Upper lobe of right lung (tissue), 1 donor: ENCODE data around the gene SCYL2. TPM values are rescaled to one million over a fixed set of nuclear protein-coding genes. Genes with fewer than 3 reads are reported as not detected.
"Not testable (repeated sequence)": the region's sequence is repeated elsewhere in the genome, so short reads cannot be mapped to it uniquely, and the experiment has no call there.

Experiments
- ATAC-seq: fragments of 200-7000 bp; cut with Tn5 transposase; one replicate; pipeline ENCODE4 v1.9.1; 2020; ENCODE audit warnings: mild to moderate bottlenecking, moderate library complexity
- DNase-seq: peaks from one replicate; pipeline ENCODE4 v3.0.0-alpha.2; 2020
- H3K27ac ChIP-seq: fragments of 200-600 bp; one replicate; pipeline ENCODE4 v1.8.0; 2022
- H3K27me3 ChIP-seq: fragments of 200-600 bp; one replicate; pipeline ENCODE4 v1.8.0; 2022; ENCODE audit warnings: mild to moderate bottlenecking
- H3K36me3 ChIP-seq: fragments of 200-600 bp; one replicate; pipeline ENCODE4 v1.8.0; 2022
- H3K4me1 ChIP-seq: fragments of 200-600 bp; one replicate; pipeline ENCODE4 v1.8.0; 2022
- H3K4me3 ChIP-seq: fragments of 200-600 bp; one replicate; pipeline ENCODE4 v1.8.0; 2022; ENCODE audit warnings: mild to moderate bottlenecking
- H3K9me3 ChIP-seq: fragments of 200-600 bp; one replicate; pipeline ENCODE4 v1.8.0; 2022
- intact Hi-C: fragments of 100-400 bp; cut with DNase I; formaldehyde crosslinking; loops from one replicate; pipeline ENCODE4 v1.11.0; 2022
- total RNA-seq: library from RNA; stranded (reverse); fragmentation: NEBNext Ultra II Directional; extraction: Animal tissue kit (Norgen Biotek cat#: 25700); gene quantifications from one replicate; pipeline ENCODE4 v1.2.1, GENCODE V29; 2021
- TF ChIP-seq, protein P1 (sequence below): fragments of 200-600 bp; IDR thresholded peaks from one replicate; pipeline ENCODE4 v1.8.0; 2022; ENCODE audit warnings: antibody characterized with exemption
- donor health status: DM: no; HTN: yes; CAD: no; lungs with severe emphysema.

Gene SCYL2
- total RNA-seq, 1 donor from 2014 or later = 40.8 TPM

DNA sequence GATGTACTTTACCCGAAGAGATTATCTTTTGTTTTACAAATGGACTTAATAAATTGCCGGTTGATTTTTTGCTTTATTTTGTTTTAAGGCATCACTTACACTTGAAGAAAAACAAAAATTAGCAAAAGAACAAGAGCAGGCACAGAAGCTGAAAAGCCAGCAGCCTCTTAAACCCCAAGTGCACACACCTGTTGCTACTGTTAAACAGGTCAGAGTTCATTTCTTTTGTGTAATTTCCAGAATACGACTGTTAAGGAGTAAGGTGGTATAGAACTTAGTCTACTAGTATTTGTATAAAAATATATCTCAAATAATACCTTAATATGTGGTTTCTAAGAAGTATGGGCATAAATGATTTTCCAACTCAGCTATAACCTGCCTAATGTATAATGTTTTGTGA, 70.3 kb downstream of the SCYL2 start:
- DNase-seq (no peak), ATAC-seq (no peak)
- Histone ChIP-seq H3K4me1 (no peaks in the 10 kb centered on the region), H3K4me3 (no peak overlapping the region), H3K27me3 (no peaks in the 10 kb centered on the region), H3K27ac (no peak overlapping the region), H3K36me3 (peaks cover 88% of the 10 kb centered on the region), H3K9me3 (no peaks in the 10 kb centered on the region)
- TF ChIP-seq, protein P1, sequence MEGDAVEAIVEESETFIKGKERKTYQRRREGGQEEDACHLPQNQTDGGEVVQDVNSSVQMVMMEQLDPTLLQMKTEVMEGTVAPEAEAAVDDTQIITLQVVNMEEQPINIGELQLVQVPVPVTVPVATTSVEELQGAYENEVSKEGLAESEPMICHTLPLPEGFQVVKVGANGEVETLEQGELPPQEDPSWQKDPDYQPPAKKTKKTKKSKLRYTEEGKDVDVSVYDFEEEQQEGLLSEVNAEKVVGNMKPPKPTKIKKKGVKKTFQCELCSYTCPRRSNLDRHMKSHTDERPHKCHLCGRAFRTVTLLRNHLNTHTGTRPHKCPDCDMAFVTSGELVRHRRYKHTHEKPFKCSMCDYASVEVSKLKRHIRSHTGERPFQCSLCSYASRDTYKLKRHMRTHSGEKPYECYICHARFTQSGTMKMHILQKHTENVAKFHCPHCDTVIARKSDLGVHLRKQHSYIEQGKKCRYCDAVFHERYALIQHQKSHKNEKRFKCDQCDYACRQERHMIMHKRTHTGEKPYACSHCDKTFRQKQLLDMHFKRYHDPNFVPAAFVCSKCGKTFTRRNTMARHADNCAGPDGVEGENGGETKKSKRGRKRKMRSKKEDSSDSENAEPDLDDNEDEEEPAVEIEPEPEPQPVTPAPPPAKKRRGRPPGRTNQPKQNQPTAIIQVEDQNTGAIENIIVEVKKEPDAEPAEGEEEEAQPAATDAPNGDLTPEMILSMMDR = no peak
- intact Hi-C loops = no loop called here

DNA sequence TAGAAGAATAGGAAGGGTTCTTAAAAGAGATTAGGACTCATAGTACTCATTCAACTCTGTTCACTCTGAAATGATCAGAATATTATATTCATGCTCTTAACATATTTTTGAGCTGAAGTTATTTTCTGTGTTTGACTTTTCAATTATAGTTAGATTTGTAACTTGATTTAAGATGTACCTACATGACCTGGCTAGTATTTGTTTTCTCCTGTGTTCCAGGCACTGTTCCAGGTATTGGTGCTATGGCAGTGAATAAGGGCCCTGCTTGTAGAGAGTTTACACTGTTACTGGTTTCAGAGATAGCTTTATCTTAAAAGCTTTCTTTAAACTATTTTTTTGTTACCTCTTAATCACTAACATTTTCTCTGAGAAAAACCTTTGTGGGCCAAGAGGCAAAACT, 70.8 kb downstream of the SCYL2 start:
- peak; percentile 81 for ATAC-seq

DNA sequence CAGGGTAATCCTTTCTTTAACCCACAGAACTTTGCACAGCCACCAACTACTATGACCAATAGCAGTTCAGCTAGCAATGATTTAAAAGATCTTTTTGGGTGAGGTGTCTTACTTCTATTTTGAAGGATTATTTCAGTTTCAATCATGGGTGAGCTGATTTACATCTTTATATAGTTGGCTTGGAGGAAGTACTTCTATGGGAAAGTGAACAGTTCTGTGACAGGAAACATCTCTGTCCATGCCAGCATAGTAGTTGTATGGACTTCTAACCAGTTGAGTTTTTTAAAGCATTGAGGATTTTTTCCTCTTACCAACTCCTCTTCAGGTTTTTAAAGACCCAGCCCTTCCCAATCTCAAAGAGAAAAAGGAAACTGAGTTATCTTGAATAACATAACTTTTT, 72.1 kb downstream of the SCYL2 start:
- TF ChIP-seq, protein P1 = no peak
- no peaks in the 10 kb centered on the region for H3K27me3 ChIP-seq

More for the DNA sequence above, 70.8 kb downstream of the SCYL2 start:
- peaks cover 85% of the 10 kb centered on the region for H3K36me3 ChIP-seq
- H3K9me3 ChIP-seq = no peaks in the 10 kb centered on the region
- TF ChIP-seq, protein P1 = no peak
- no peaks in the 10 kb centered on the region for H3K27me3 ChIP-seq
- DNase-seq = no peak
- H3K4me1 ChIP-seq = no peaks in the 10 kb centered on the region
- intact Hi-C loops = no loop called here
- H3K4me3 ChIP-seq = no peak overlapping the region
- no peak overlapping the region for H3K27ac ChIP-seq

DNA sequence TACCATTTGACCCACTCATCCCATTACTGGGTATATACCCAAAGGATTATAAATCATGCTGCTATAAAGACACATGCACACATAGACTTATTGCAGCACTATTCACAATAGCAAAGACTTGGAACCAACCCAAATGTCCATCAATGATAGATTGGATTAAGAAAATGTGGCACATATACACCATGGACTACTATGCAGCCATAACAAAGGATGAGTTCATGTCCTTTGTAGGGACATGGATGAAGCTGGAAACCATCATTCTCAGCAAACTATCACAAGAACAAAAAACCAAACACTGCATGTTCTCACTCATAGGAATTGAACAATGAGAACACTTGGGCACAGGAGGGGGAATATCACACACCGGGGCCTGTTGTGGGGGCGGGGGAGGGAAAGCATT, 75.9 kb downstream of the SCYL2 start:
- H3K27me3 ChIP-seq, H3K4me1 ChIP-seq, intact Hi-C loops, H3K4me3 ChIP-seq, DNase-seq, H3K9me3 ChIP-seq, H3K27ac ChIP-seq, ATAC-seq: not testable (repeated sequence)
- H3K36me3 ChIP-seq = peaks cover 35% of the 10 kb centered on the region

More for the DNA sequence above, 72.1 kb downstream of the SCYL2 start:
- Histone ChIP-seq H3K4me1 (no peaks in the 10 kb centered on the region), H3K9me3 (no peaks in the 10 kb centered on the region), H3K36me3 (peaks cover 73% of the 10 kb centered on the region), H3K27ac (no peak overlapping the region), H3K4me3 (no peak overlapping the region)
- DNase-seq (no peak), ATAC-seq (no peak)
- intact Hi-C loops = no loop called here

DNA sequence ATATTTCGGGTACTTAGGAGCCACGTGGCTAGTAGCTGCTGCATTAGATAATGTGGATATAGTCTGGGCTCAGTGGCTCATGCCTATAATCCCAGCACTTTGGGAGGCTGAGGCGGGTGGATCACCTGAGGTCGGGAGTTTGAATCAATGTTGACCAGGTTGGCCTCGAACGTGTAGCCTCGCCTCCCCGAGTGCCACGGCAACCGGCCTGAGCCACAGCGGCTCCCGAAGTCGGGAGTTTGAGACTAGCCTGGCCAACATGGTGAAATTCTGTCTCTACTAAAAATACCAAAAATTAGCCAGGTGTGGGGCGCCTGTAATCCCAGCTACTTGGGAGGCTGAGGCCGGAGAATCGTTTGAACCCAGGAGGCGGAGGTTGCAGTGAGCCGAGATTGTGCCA, 77.4 kb downstream of the SCYL2 start:
- ATAC-seq, H3K27me3 ChIP-seq, intact Hi-C loops, DNase-seq, H3K4me3 ChIP-seq, H3K27ac ChIP-seq, H3K9me3 ChIP-seq, H3K4me1 ChIP-seq: not testable (repeated sequence)
- peaks cover 24% of the 10 kb centered on the region for H3K36me3 ChIP-seq

DNA sequence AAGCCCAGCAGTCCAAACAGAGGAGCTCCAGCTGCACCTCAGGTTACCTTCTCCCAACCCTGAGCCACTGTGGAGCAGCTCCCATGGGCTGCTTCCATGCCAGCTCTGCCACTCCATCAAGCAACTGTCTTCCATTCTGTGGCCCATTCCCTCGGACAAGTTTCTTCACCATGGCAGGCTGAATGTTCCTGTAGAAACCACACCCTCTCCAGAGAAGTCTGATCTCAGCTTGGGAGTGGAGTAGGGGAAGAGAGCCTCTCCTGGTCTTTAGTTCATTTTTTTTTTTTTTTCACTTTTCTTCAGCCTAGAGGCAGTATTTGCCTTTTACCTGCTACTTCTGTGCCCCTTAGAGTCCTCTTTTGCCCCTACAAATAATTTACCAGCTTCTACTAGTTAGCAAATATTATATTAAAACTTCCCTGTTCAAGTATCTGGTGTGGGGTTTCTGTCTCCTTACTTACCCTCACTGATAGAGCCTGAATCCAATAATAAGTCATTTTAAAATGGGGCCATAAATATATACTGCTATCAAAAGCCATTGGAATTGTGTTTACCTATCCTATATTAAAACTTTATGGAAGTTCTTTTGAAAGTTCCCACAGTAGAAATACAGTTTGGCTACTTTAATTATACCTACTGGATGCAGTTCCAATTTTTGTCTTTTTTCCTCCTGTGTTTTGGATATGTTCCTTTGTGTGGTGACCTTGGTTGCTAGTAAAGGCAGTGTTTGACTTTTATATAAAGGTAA, 78.2 kb downstream of the SCYL2 start:
- Histone ChIP-seq H3K27ac (no peak overlapping the region), H3K4me3 (no peak overlapping the region), H3K27me3 (no peaks in the 10 kb centered on the region), H3K36me3 (peaks cover 17% of the 10 kb centered on the region), H3K4me1 (no peaks in the 10 kb centered on the region), H3K9me3 (no peaks in the 10 kb centered on the region)
- intact Hi-C loops = no loop called here
- TF ChIP-seq, protein P1 = no peak
- DNase-seq (no peak), ATAC-seq (peak; percentile 56)
